DLD1 (cell line): ENCODE results near the gene ATP13A3.

Experiments used
- in situ Hi-C: cut with HindIII; loops from 2 replicates; pipeline ENCODE4 v1.10.0; 2017; ENCODE audit warnings: low sequenced_read_pairs

The ATP13A3 gene

DNA sequence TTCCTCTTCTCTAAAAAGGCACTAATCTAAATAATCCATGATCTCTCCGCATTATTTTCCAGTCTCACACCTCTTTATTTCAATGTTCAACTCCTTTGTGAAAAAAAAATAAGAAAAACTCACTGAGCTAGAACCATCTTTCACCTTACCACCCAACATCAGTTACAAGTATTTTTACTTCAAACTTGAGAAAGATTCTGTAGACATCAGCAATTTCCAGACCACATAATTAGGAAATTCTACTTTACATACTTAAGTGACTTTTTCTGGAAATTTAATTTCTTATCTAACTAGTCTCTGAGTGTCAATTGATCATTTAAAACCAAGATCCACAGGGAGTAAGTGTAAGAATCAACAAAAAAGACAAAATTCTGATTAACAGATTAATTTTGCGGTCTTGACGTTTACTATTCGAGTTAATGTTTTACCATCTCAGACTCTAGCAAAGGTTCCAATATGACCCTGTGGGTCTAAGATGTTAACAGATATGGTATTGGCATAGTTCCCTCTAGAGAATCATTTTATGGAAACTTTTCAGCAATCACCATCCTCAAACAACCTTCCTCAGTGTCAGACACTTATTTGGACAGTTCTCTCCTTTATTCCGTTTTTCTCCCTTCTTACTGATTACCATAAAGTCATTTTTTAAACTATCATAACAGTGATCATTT lies 5.1 kb downstream of the ATP13A3 start:
- in situ Hi-C loops, result no loop called here

DNA sequence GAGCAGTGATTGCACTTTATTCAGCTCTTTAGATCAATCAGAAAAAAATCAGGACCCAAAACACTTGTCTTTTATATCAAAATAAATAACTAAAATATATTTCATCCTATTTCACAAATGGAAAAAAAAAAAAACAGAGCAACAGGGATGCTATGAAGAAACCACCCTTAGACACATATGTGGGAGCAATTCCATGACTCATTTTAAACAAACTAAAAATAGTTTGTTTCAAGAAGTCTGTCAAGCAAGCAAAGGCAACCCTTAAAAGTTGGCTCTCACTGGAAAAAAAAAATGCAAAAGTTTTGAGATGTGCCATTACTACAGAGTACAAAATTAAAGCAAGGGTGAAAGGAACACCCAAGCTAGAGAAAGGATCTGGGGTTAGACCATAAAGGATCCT lies 5.7 kb downstream of the ATP13A3 start:
- in situ Hi-C loops, result no loop called here

DNA sequence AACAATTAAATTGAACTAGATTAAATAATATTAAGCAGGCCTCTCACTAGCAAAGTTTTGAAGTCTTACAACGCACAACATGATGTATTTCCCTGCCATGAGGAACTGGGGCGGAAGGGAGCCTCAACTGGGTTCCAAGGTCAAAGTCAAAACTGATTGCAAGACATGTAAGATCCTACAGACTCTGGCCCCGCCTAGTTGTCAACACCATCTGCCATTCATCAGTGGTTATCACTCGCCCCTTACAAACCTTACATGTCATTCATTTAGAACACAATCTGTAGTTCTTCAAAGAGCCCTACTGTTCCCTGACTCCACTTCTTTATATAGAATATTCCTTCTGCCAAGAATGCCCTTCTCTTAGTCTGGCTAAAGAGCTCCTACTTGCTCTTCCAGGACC lies 10.0 kb downstream of the ATP13A3 start:
- in situ Hi-C loops, result no loop called here

- in situ Hi-C loops, result no loop called here
Measured at GRCh38 chr3:194475978-194476377, 10.8 kb downstream of the ATP13A3 start.

GRCh38 chr3:194475138-194475932 lies 11.5 kb downstream of the ATP13A3 start:
- in situ Hi-C loops, result no loop called here

GRCh38 chr3:194474675-194475074 lies 12.1 kb downstream of the ATP13A3 start:
- in situ Hi-C loops, result no loop called here

- in situ Hi-C loops, result no loop called here
Measured at GRCh38 chr3:194472290-194472920, 14.4 kb downstream of the ATP13A3 start.

- in situ Hi-C loops, result no loop called here
Measured at GRCh38 chr3:194471863-194472262, 14.9 kb downstream of the ATP13A3 start.

DNA sequence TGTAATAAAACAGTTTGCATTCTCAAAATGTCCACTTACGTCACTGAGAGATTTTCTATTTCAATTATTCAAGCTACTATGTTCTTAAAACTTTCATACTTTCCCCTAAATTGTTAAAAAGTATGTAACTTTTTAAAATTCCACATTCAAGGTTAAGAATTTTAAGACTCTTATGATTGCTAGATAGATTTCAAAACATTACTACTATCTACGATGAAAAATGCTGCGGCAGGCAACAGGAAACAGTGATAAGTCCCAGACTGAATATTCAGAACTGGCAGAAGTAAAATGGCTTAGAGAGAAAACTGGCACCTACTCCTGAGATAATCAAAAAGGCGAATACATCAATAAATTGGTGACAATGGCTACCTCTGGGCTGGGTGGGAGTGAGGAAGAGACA lies 16.2 kb downstream of the ATP13A3 start:
- in situ Hi-C loops, result no loop called here

GRCh38 chr3:194469977-194470376 lies 16.8 kb downstream of the ATP13A3 start:
- in situ Hi-C loops, result no loop called here

DNA sequence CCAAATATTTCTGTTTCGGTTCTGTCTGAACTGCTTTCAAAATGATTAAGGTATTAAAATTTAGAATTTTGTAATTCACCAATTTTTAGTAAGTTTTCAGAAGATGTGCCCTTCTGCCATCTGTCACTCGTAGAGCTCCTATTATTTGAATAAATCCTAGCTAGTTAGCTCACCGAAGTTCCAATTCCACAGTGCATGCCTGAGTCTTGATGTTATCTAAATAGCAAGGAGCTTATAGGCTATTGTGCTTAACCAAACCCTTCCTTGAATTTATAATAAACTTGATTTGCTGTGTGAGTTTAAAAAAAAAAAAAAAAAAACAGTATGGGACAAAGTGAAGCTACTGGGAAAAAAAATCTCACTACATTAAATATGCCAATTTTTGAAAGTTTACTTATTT lies 18.7 kb downstream of the ATP13A3 start:
- in situ Hi-C loops, result no loop called here

DNA sequence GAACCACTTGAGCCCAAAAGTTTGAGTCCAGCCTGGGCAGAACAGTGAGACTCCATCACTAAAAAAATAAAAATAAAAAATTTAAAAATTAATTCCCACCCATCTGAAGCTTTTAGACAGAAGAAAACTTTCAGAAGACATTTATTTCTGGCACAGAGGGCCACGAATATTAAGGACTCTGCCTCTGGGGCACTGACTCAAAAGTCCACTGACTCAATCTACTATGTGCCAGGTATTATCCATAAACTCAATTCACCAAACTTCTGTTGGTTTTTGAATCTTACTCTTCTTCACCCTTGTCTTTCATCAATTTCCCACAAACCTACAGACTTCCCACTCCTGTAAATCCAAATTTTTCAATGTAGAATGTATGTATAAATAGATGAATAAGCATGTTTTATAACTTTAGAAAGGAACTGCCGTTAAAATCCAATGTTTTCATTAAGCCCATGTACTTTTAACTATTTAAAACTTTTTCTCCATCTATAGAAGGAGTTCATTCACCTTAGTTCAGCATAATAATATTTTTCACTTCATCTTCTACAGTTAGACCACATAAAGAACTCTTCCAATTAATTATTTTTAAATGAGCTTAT lies 19.9 kb downstream of the ATP13A3 start:
- in situ Hi-C loops, result no loop called here

GRCh38 chr3:194465920-194466570 lies 20.8 kb downstream of the ATP13A3 start:
- in situ Hi-C loops, result no loop called here

DNA sequence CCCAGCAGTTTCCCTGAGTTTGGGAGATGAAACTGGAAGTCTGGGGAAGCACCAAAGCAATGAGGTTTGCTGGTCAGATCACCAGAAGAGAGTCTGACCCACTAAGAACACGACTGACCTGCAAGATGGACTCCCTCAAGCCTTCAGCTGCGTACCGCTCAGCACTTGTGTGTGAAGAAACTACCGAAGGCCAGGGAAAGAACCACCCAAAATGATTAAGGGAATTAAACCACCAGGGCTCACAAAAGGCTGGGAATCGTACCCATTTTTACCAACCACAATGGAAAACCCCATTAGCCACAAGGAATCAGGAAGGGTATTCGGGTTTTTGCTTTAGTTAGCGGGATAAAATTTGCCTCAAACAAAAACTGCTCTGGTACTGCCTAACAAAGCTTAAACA lies 21.6 kb downstream of the ATP13A3 start:
- in situ Hi-C loops, result no loop called here

- in situ Hi-C loops, result no loop called here
Measured at GRCh38 chr3:194464692-194465091, 22.1 kb downstream of the ATP13A3 start.

GRCh38 chr3:194462936-194463335 lies 23.9 kb downstream of the ATP13A3 start:
- in situ Hi-C loops, result no loop called here

GRCh38 chr3:194460566-194460965 lies 26.2 kb downstream of the ATP13A3 start:
- in situ Hi-C loops, result no loop called here

GRCh38 chr3:194458131-194458530 lies 28.7 kb downstream of the ATP13A3 start:
- in situ Hi-C loops, result no loop called here

GRCh38 chr3:194455481-194455880 lies 31.3 kb downstream of the ATP13A3 start:
- in situ Hi-C loops, result no loop called here

GRCh38 chr3:194450341-194450740 lies 36.5 kb downstream of the ATP13A3 start:
- in situ Hi-C loops, result no loop called here

- in situ Hi-C loops, result no loop called here
Measured at GRCh38 chr3:194449913-194450312, 36.9 kb downstream of the ATP13A3 start.
